ENCODE data around the gene TLR4.

GRCh38 chr9:117722108-117722761 lies 18.0 kb downstream of the TLR4 start:
- TF ChIP-seq EZH2phosphoT487 (IDR thresholded peaks at IDR 0.05; ENCODE audit: insufficient read depth, low read depth) (no peak), EZH2 (IDR thresholded peaks at IDR 0.05; ENCODE audit: insufficient read depth, poor library complexity, severe bottlenecking) (no peak)

Measured in GM23248 (cell line).